ENCODE measurements around the gene TMEM223.
"Not testable (repeated sequence)": the region's sequence is repeated elsewhere in the genome, so short reads cannot be mapped to it uniquely, and the experiment has no call there.

TMEM223 gene, protein sequence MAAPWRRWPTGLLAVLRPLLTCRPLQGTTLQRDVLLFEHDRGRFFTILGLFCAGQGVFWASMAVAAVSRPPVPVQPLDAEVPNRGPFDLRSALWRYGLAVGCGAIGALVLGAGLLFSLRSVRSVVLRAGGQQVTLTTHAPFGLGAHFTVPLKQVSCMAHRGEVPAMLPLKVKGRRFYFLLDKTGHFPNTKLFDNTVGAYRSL

DNA sequence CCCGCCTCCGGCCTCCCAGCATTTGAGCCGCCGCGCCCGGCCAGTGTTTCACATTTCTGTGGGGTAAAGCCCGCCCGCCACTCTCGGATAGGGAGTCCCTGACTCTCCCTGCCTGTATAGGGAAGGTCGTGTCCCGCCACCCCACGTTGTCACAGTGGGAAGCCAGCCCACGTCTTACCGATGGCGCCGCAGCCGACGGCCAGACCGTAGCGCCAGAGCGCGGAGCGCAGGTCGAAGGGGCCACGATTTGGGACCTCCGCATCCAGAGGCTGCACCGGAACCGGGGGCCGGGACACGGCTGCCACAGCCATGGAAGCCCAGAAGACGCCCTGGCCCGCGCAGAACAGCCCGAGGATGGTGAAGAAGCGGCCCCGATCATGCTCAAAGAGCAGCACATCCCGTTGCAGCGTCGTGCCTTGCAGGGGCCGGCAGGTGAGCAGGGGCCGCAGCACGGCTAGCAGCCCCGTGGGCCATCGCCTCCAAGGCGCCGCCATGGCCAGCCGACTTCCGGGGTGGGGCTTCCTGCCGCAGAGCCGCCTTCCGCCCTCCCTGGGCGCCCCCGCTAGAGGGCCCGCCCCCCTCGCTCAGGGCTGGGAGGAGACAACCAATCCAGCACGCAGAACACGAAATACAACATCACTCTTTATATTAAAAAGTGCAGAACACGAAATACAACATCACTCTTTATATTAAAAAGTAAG is at the start of gene TMEM223:
TMEM223 (minus strand) TSS at position 506 of the 701 bp plus-strand sequence; CDS start at position 494, 12 bp downstream.
- DNase-seq, result peak; percentile 90

DNA sequence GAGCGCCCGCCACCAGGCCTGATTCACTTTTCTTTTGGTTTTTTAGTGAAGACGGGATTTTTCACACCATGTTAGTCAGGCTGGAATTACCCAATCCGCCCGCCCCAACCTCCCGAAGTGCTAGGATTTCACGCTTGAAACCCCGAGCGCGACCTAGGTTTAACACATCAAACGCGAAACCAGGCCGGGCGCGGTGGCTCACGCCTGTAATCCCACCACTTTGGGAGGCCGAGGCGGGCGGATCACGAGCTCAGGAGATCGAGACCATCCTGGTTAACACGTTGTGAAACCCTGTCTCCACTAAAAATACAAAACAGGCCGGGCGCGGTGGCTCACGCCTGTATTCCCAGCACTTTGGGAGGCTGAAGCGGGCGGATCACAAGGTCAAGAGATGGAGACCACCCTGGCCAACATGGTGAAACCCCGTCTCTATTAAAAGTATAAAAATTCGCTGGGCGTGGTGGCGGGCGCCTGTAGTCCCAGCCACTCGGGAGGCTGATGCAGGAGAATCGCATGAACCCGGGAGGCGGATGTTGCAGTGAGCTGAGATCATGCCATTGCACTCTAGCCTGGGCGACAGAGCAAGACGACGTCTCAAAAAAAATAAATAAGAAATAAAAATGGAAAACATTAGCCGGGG is 49.0 kb upstream of the TMEM223 start:
- peak; percentile 87 for DNase-seq

DNA sequence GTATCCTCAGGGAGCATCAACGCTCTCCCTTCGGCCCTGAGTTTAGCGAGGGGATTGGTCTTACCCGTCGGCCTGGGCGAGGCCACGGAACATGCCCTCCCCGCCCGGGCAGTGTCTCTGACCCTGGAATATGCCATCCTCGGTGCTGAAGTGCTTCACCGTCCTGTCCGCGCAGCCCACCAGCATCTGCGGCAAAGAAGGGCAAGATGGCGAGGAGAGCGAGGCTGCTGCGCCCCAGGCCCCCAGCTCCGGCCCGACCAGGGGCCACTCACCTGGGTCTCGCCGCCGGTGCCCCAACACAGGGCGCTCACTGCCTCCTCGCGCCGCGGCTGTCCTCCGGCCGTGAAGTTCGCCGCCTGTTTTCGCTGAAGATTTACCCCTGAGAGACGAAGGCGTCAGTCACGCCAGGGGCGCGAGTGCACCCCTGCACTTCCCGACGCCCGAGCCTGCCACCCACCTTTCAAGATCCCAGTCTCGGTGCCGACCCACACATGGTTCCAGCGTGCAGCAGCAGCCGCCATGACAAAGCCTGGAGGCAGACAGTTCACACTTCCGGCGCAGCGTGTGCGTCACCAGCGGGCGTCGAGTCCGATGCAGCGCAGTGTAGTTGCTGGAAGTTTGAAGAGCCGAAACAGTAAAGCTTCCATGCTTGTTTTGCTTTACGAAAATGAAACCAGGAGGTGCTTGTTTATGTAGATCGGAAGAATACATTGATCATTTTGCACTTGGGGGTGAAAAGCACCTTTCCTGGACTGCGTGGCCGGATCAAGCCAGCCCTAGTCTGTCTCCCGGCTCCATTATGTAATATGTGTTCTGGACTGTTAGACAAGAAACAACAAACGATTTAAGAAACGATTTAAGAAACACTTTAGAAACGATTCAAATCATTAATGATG is 47.5 kb upstream of the TMEM223 start, which contains the start of gene WDR74:
WDR74 (minus strand) TSS at position 541 of the 896 bp plus-strand sequence; CDS start at position 521, 20 bp downstream.
- peak; percentile 94 for DNase-seq

GRCh38 chr11:62835336-62835735 is 43.5 kb upstream of the TMEM223 start:
- no peak for DNase-seq

- peak; percentile 51 for DNase-seq
Observed at GRCh38 chr11:62832336-62833234, 40.8 kb upstream of the TMEM223 start, which contains the start of gene TEX54. TEX54 (minus strand) TSS chr11:62832841.

DNA sequence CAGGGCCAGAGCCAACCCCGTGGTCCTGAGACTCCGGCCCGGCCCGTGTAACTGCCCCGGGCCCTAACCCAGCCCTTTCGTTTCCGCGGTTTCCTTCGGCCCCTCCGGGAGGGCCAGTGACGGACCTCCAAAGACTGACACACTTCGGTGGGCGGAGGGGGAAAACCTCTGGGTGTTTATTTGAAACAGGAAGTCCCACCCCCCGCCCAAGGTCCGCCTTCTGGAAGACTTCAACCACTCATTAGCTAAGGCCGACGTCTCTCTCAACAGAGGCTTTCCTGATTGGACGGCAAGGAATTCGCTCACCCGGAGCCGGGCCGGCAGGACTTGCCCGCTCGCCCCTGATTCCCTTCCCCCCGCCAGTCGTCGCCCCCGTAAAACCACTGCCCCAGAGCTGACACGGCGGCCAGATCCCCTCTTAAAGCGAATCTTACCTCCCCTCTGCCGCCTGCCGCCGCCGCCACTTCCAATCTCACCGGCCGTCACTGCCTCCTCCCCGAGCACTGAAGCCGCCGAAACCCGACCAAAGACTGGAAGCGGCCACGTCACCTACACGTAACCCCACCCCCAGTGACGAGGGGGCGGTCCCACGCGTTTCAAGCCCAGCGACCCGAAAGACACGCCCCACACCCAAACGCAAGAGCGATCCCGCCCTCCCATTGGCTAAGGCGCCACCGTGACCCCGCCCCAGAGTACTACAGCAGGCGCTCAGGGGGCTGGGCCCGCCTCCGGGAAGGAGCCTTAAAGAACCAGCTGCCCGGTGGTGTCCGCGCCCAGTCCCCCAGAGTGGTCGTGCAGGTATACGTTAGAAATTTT is 39.9 kb upstream of the TMEM223 start, which contains the start of gene STX5:
STX5 (minus strand) TSS at position 532 of the 816 bp plus-strand sequence. CDS start 808 bp downstream, outside the sequence.
- peak; percentile 99 for DNase-seq

DNA sequence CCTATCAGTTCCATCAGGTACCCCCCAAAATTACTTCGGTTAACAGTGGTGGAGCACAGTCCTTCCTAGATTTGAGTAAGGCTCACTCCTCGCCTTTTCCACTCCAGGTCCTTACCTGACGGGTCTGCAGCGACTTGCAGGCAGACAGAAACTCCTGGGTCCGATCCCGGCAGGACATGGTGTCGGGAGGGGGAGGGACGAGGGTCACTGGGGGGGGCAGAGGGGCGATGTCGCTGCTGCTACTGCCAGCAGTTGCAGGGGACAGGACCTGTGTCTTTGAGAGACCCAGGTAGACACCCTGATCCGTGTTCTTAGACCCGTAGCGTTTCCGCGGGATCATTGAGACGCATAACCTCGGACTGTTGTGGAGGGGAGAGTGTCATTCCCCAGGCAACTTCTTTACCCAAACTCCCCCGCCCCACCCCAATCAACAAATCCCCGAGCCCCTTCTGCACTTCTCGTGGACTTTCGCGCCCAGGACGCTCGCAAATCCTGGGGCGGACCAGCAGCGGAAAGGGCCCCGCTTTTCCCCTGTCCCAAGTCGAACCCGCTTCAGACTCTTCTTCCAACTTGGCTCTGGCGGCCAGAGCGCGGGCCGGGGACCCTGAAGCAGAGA is 39.2 kb upstream of the TMEM223 start:
- peak; percentile 83 for DNase-seq

GRCh38 chr11:62828130-62828529 is 36.3 kb upstream of the TMEM223 start:
- not testable (repeated sequence) for DNase-seq

DNA sequence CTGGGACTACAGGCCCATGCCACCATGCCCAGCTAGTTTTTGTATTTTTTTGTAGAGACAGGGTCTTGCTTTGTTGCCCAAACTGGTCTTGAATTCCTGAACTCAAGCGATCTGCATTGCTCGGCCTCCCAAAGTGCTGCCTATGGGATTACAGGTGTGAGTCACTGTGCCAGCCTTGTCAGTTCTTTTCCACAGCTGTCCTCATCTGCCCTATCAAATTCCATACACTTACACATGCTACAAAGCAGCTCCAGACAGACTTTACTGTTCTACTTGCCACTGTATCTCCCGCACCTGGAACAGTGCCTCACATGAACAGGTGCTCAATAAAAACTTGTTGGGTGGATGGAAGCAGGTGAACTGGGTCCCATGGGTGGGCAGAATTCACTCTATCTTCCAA is 31.9 kb upstream of the TMEM223 start:
- no peak for DNase-seq

- no peak for DNase-seq
Observed at GRCh38 chr11:62817129-62817528, 25.3 kb upstream of the TMEM223 start.

DNA sequence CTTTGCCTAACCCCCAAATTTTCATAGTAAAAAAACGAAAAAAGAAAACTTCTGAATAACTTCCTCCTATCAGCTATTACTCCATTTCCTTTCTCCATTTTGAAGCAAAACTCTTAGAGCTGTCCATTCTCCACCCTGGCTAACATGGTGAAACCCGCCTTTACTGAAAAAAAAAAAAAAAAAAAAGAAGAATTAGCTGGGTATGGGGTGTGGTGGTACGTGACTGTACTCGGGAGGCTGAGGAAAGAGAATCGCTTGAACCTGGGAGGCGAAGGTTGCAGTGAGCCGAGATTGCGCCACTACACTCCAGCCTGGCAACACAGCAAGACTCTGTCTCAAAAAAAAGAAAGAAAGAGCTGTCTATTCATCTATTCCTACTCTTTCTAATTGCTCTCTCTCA is 24.8 kb upstream of the TMEM223 start:
- DNase-seq, result no peak

DNA sequence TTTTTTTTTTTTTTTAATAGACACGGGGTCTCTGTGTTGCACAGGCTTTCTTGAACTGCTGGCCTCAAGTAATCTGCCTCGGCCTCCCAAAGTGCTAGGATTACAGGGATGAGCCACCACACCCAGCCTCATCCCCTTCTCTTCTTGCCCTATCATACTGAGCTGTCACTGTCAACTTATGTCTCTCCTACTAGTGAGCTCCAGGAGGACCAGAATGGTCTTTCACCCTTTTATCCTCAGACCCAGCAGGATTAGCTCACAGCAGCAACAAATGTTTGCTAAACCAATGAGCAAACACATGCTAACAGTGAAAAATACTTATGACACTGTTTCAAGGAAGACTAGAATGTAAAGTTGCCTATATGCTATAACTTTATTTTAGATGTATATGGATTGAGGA is 19.9 kb upstream of the TMEM223 start:
- no peak for DNase-seq

DNA sequence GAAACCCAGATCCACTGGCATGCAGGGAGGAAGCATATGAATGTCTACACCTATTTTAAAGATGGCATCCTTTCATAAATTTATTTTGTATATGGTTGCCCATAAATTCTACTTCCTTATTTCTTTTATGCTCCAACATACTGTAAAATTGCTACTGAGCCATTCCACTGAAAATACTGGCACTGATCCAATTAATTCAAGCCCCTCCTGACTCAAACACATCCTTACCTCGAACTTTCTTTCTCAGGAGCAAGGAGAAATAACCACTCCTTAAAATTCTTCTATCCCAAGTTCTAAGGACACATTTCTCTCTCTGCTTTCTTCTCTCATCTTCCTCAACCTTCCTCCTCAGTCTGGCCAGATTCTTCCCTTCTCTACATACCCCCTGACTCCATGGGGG is 18.9 kb upstream of the TMEM223 start:
- no peak for DNase-seq

GRCh38 chr11:62806611-62807121 is 14.9 kb upstream of the TMEM223 start:
- DNase-seq, result no peak

GRCh38 chr11:62805961-62806441 is 14.2 kb upstream of the TMEM223 start:
- DNase-seq, result peak; percentile 70

DNA sequence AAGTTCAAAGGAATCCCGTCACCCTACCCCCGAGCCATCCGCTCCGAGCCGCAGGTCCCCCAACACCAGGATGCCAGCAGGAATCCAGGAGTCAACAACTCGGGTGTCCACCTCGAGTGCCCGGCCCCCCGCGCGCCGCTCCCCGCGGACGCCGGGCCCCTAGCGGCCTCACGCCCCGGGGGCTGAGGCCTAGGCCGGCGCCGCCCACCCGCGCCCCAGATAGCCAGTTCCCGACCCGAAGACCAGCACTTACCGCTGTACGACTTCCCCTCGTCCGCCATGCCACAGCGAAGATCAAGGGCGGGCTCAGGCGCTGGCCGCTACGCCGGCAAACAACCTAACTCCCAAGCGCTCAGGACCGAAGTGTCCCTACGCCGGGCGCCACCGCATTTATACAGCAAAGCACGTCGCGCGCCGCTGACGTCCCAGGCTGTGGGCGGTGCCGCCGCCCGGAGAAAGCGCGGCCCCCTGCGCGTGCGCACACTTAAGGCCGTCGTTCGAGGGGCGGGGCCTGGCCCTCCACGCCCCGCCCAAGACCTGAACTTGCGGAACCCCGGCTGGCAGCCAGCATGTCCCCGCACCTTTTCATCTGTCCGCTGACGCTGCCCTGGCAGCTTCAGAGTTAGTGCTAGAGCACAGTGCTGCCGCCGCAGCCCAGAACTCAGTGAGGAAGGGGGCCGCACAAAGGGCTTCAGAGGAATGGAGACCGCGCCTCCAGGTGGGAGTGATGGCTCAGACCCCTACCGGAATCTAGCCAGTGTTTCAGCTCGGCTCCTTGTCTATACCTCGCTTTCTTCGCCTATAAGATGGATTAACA is 13.5 kb upstream of the TMEM223 start, which contains the start of gene NXF1:
NXF1 (minus strand) TSS at position 365 of the 817 bp plus-strand sequence; CDS start at position 281, 84 bp downstream.
- DNase-seq, result peak; percentile 97

- peak; percentile 44 for DNase-seq
Observed at GRCh38 chr11:62804310-62805075, 12.7 kb upstream of the TMEM223 start.

DNA sequence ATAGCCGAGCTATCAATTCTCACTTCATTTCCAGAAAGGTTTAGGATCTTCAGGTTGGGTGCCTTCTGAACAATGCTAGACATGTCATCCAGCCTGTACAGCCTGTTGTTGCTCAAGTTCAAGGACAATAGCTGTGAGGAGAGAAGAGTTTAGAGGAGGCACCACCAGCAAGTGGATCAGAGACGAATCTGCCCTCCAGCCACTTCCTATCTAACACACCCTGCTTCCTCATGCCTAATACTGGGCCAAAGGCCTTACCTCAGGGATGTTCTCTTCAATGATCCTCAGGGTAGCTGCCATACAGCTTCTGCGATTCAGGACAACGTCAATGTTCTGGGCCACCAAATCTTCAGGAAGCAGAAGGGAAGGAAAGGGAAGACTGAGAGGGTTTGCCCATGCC is 9.3 kb upstream of the TMEM223 start:
- no peak for DNase-seq

Data from NCI-H69 (cell line).